Neural crest cell (in vitro differentiated cells): ENCODE measurements around the gene GNLY. TPM values are rescaled to one million over a fixed set of nuclear protein-coding genes. Genes with fewer than 3 reads are reported as not detected.

Experiments
- DNase-seq: peaks from one replicate; pipeline ENCODE4 v3.0.0; 2021; ENCODE audit warnings: low read depth, mixed read lengths, low spot score
- H3K27ac Mint-ChIP-seq: one replicate; pipeline ENCODE4 v1.8.0; 2021; ENCODE audit warnings: mild to moderate bottlenecking, mixed read lengths; ENCODE audit not compliant: unreplicated experiment
- H3K27me3 Mint-ChIP-seq: 2 replicates; pipeline ENCODE4 v1.8.0; 2021; ENCODE audit warnings: low read depth, mild to moderate bottlenecking, mixed read lengths
- H3K36me3 Mint-ChIP-seq: 2 replicates; pipeline ENCODE4 v1.8.0; 2021; ENCODE audit warnings: low read depth, mild to moderate bottlenecking, mixed read lengths
- H3K4me1 Mint-ChIP-seq: 2 replicates; pipeline ENCODE4 v1.8.0; 2021; ENCODE audit warnings: mixed read lengths
- H3K4me3 Mint-ChIP-seq: one replicate; pipeline ENCODE4 v1.8.0; 2021; ENCODE audit warnings: mild to moderate bottlenecking, mixed read lengths
- H3K9me3 Mint-ChIP-seq: 2 replicates; pipeline ENCODE4 v1.8.0; 2021; ENCODE audit warnings: mixed read lengths
- total RNA-seq: library from RNA; stranded (reverse); gene quantifications from 2 replicates; pipeline ENCODE4 v1.2.1, GENCODE V29; 2021
- TF ChIP-seq, protein P1 (sequence below): fragments of 200-600 bp; sonication (generic); conservative IDR thresholded peaks from 2 replicates; pipeline ENCODE4 v1.5.0; 2021; ENCODE audit warnings: antibody characterized with exemption, mild to moderate bottlenecking

GNLY gene
- total RNA-seq, 1 donor from 2014 or later = not detected

DNA sequence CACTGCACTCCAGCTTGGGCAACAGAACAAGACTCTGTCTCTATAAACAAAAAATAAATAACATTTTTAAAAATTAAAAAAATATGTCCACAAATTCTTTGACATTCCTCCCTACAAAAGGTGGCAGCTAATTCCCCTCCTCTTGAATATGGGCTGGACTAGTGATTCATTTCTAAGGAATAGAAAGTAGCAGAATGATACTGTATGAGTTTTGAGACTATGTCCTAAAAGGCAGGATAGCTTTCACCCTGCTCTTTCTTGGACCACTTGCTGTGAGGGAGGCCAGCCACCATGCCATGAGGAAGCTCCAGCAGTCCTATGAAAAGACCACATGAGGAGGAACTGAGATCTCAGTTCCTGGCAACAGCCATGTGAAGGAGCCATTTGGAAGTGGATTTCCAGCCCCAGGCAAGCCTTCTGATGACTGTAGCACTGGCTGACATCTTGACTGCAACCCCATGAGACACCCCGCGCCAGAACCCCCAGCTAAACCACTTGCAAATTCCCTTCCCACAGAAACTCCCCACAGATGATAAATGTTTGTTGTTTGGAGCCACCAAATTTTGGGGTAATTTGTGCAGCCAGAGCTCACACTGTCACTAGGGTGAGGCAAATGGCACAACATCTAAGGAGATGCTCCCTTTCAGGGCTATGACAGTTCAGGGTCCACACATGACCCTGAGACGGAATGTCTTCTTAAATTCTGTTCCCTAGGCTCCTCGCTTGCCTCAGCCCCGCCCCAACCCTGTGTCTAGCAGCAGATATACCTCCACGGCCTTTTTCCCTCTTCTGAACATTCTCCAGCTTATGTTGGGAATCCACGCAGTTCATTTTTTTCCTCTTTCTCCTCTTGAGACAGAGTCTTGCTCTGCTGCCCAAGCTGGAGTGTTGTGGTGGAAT is 42.5 kb downstream of the GNLY start:
- H3K27me3 Mint-ChIP-seq = peaks cover 3% of the 10 kb centered on the region
- H3K4me1 Mint-ChIP-seq = peaks cover 39% of the 10 kb centered on the region
- DNase-seq = no peak
- TF ChIP-seq, protein P1, sequence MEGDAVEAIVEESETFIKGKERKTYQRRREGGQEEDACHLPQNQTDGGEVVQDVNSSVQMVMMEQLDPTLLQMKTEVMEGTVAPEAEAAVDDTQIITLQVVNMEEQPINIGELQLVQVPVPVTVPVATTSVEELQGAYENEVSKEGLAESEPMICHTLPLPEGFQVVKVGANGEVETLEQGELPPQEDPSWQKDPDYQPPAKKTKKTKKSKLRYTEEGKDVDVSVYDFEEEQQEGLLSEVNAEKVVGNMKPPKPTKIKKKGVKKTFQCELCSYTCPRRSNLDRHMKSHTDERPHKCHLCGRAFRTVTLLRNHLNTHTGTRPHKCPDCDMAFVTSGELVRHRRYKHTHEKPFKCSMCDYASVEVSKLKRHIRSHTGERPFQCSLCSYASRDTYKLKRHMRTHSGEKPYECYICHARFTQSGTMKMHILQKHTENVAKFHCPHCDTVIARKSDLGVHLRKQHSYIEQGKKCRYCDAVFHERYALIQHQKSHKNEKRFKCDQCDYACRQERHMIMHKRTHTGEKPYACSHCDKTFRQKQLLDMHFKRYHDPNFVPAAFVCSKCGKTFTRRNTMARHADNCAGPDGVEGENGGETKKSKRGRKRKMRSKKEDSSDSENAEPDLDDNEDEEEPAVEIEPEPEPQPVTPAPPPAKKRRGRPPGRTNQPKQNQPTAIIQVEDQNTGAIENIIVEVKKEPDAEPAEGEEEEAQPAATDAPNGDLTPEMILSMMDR = no peak
- H3K9me3 Mint-ChIP-seq = no peaks in the 10 kb centered on the region
- no peak overlapping the region for H3K4me3 Mint-ChIP-seq
- no peaks in the 10 kb centered on the region for H3K36me3 Mint-ChIP-seq
- no peak overlapping the region for H3K27ac Mint-ChIP-seq

GRCh38 chr2:85737481-85737880 is 43.3 kb downstream of the GNLY start:
- Mint-ChIP-seq H3K27me3 (peaks cover 3% of the 10 kb centered on the region), H3K9me3 (no peaks in the 10 kb centered on the region), H3K36me3 (no peaks in the 10 kb centered on the region), H3K27ac (no peak overlapping the region), H3K4me1 (peaks cover 46% of the 10 kb centered on the region), H3K4me3 (no peak overlapping the region)
- TF ChIP-seq, protein P1 = no peak
- DNase-seq = no peak

GRCh38 chr2:85737961-85738360 is 43.8 kb downstream of the GNLY start:
- TF ChIP-seq, protein P1 = no peak
- peaks cover 46% of the 10 kb centered on the region for H3K4me1 Mint-ChIP-seq

GRCh38 chr2:85740193-85740592 is 46.0 kb downstream of the GNLY start:
- Mint-ChIP-seq H3K27me3 (peaks cover 3% of the 10 kb centered on the region), H3K4me3 (no peak overlapping the region), H3K9me3 (no peaks in the 10 kb centered on the region), H3K4me1 (peaks cover 60% of the 10 kb centered on the region), H3K27ac (no peak overlapping the region), H3K36me3 (no peaks in the 10 kb centered on the region)
- TF ChIP-seq, protein P1 = no peak
- DNase-seq = no peak

More at GRCh38 chr2:85737961-85738360, 43.8 kb downstream of the GNLY start:
- H3K9me3 Mint-ChIP-seq = no peaks in the 10 kb centered on the region
- H3K27ac Mint-ChIP-seq = no peak overlapping the region
- H3K36me3 Mint-ChIP-seq = no peaks in the 10 kb centered on the region
- no peak overlapping the region for H3K4me3 Mint-ChIP-seq
- H3K27me3 Mint-ChIP-seq = peaks cover 3% of the 10 kb centered on the region
- no peak for DNase-seq

DNA sequence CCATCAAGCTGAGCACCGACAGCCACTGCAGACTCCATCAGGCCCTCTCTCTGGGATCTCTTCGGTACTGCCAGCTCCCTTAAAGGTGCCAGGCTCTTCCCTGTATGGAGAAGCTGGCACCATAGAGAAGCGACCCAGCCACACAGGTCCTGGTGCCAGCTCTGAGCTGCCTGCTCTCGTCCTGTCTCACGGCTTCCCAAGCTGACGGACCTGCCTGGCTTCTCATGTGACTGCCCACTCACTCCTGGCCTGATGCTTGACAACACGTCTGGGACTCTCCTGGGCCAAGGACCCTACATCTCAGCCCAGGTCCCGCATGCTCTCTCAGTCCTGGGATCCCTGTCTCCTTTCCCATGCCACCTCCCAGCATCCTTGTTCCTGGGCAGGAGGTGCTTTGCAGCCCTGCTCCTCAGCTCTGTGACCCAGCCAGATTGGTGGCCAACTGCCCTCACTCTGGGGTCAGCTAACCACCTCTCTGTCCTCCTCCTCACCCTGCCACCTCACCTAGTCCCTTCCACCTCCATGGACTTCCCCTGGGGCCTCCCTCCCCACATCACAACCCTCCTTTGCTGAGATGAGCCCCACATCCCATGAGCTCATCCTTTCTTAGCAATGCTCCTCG is 47.2 kb downstream of the GNLY start:
- Mint-ChIP-seq H3K4me3 (peak overlapping the region; percentile 74), H3K27ac (peak overlapping the region; percentile 84), H3K9me3 (no peaks in the 10 kb centered on the region), H3K36me3 (no peaks in the 10 kb centered on the region), H3K4me1 (peaks cover 67% of the 10 kb centered on the region), H3K27me3 (peaks cover 10% of the 10 kb centered on the region)
- no peak for DNase-seq
- TF ChIP-seq, protein P1 = no peak
